K562 (cell line): ENCODE results near the gene BIRC3. TPM values are rescaled to one million over a fixed set of nuclear protein-coding genes. Genes with fewer than 3 reads are reported as not detected.
A peak's percentile ranks its signal among the peaks of the same experiment; 100 is the strongest.

Source experiments
- CBX3 ChIP-seq, 2 experiments: IDR thresholded peaks; 1 replicate in 1 of 2; 2 replicates in 1 of 2; pipeline ENCODE4 v1.6.1; 2012; ENCODE audit warnings: inconsistent platforms in 2 of 2, low read length in 2 of 2, borderline replicate concordance in 1 of 2, control low read depth in 1 of 2
- GATAD2A ChIP-seq: fragments of 450-650 bp; IDR thresholded peaks from 2 replicates; pipeline ENCODE4 v1.6.1; 2017
- KAT7 ChIP-seq: sonication (generic); formaldehyde crosslinking; IDR thresholded peaks from 2 replicates; pipeline ENCODE4 v1.8.0; 2022; ENCODE audit warnings: missing genetic modification reagents, mild to moderate bottlenecking, borderline replicate concordance
- KLF10 ChIP-seq: fragments of 250-450 bp; sonication (Bioruptor Pico); IDR thresholded peaks from 2 replicates; pipeline ENCODE4 v1.6.1; 2021; ENCODE audit warnings: matching md5 sums
- MAFG ChIP-seq: fragments of 450-650 bp; conservative IDR thresholded peaks from 2 replicates; pipeline ENCODE4 v1.6.1; 2016; ENCODE audit warnings: missing genetic modification characterization, missing compliant biosample characterization
- RAD51 ChIP-seq: fragments of 450-650 bp; IDR thresholded peaks from 2 replicates; pipeline ENCODE4 v1.7.1; 2016; ENCODE audit warnings: low read depth, mild to moderate bottlenecking, borderline replicate concordance
- RBM39 ChIP-seq: fragments of 200-400 bp; formaldehyde crosslinking; optimal IDR thresholded peaks from 2 replicates; pipeline ENCODE3; 2018; ENCODE audit warnings: low read depth, low read length
- RFX7 ChIP-seq: fragments of 250-450 bp; sonication (Bioruptor Pico); IDR thresholded peaks from 2 replicates; pipeline ENCODE4 v1.5.1; 2021; ENCODE audit warnings: mild to moderate bottlenecking
- SMAD2 ChIP-seq: fragments of 150-350 bp; IDR thresholded peaks from 2 replicates; pipeline ENCODE4 v1.6.1; 2014; ENCODE audit warnings: low read depth, mild to moderate bottlenecking, low read length
- SRSF7 ChIP-seq: fragments of 200-400 bp; formaldehyde crosslinking; optimal IDR thresholded peaks from 2 replicates; pipeline ENCODE3; 2017; ENCODE audit warnings: mild to moderate bottlenecking, low read depth, low read length
- SUPT5H ChIP-seq: fragments of 450-650 bp; IDR thresholded peaks from 2 replicates; pipeline ENCODE4 v1.6.1; 2016
- ZBTB17 ChIP-seq: fragments of 450-650 bp; formaldehyde crosslinking; IDR thresholded peaks from 2 replicates; pipeline ENCODE4 v1.4.0; 2020; ENCODE audit warnings: mild to moderate bottlenecking
- ZNF644 ChIP-seq: fragments of 200-800 bp; sonication (Bioruptor generic); IDR thresholded peaks from 2 replicates; pipeline ENCODE4 v1.6.1; 2016; ENCODE audit warnings: low read depth, missing genetic modification characterization, missing compliant biosample characterization
- polyA plus RNA-seq, 8 experiments: library from polyadenylated mRNA; depleted of rRNA in 4 of 8; stranded (reverse) in 5 of 8; unstranded in 3 of 8; fragments of >200 nt; fragmentation: Nextera tagmentation in 2 of 8; fragmentation: Illumina TruSeq in 1 of 8; extraction: Ambion mirVana in 2 of 8; extraction: Trizol in 1 of 8; gene quantifications; 2 replicates each; pipeline versions ENCODE4 v1.2.1 to v1.2.3, GENCODE V29; 2011 to 2014; ENCODE audit warnings: inconsistent platforms in 1 of 8, missing spikeins in 1 of 8
- total RNA-seq, 7 experiments: library from RNA; depleted of rRNA in 6 of 7; stranded (reverse); fragments of >200 nt in 6 of 7; fragmentation: Illumina TruSeq in 2 of 7; extraction: Trizol in 2 of 7; gene quantifications; 2 replicates each; pipeline versions ENCODE4 v1.2.1 to v1.2.3, GENCODE V29; 2011 to 2021; ENCODE audit warnings: low replicate concordance in 1 of 7
- TF ChIP-seq, protein P1 (sequence below): sonication (generic); formaldehyde crosslinking; IDR thresholded peaks from 2 replicates; pipeline ENCODE4 v1.8.1; 2023; ENCODE audit warnings: mild to moderate bottlenecking, missing genetic modification reagents
- TF ChIP-seq, protein P2 (sequence below): fragments of 250-450 bp; sonication (Bioruptor Pico); IDR thresholded peaks from 2 replicates; pipeline ENCODE4 v1.5.0; 2021; ENCODE audit warnings: mild to moderate bottlenecking, moderate library complexity
- TF ChIP-seq, protein P3 (sequence below): sonication (generic); formaldehyde crosslinking; IDR thresholded peaks from 2 replicates; pipeline ENCODE4 v1.8.1; 2023; ENCODE audit warnings: missing genetic modification reagents, mild to moderate bottlenecking, borderline replicate concordance
- TF ChIP-seq, protein P4 (sequence below): fragments of 250-450 bp; sonication (Bioruptor Pico); IDR thresholded peaks from 2 replicates; pipeline ENCODE4 v1.8.0; 2022; ENCODE audit warnings: moderate library complexity, mild to moderate bottlenecking, inconsistent platforms

BIRC3 gene
- total and polyA plus RNA-seq, 9 of the 15 experiments (the other 6 are each of a cell fraction or from before 2014, with no cell fraction given) = 0.08 to 0.42 (median 0.18) TPM

DNA sequence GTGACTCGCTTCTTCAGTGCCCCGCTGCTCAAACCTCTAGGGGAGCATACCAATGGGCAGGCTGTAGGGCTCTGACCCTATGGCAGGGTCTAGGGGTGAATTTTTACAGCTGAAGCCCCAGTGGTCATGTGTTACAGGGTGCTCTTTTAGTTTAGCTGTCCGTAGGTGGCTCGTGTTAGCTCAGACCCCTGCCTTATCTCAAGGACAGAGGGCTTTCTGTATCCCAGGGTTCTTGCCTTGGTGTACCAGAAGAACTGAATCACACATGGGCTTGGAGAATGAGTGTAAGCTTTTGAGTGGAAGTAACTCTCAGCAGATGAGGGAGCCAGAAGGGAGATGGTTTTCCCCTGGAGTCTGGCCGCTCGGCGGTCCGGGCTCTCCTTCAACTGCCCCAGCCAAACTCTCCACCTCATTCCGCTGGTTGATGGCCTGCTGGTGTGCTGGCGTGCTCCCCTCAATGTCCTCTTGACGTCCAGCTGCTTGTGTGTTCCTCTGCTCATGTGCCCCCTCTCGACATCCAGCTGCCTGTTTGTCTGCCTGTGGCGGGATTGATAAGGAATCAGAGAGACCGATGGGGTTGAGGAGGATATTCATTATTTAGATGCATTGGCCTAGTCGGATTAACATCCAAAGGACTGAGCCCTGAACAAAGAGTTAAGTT, 67.3 kb downstream of the BIRC3 start (continued):
- TF ChIP-seq, protein P1, sequence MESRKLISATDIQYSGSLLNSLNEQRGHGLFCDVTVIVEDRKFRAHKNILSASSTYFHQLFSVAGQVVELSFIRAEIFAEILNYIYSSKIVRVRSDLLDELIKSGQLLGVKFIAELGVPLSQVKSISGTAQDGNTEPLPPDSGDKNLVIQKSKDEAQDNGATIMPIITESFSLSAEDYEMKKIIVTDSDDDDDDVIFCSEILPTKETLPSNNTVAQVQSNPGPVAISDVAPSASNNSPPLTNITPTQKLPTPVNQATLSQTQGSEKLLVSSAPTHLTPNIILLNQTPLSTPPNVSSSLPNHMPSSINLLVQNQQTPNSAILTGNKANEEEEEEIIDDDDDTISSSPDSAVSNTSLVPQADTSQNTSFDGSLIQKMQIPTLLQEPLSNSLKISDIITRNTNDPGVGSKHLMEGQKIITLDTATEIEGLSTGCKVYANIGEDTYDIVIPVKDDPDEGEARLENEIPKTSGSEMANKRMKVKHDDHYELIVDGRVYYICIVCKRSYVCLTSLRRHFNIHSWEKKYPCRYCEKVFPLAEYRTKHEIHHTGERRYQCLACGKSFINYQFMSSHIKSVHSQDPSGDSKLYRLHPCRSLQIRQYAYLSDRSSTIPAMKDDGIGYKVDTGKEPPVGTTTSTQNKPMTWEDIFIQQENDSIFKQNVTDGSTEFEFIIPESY (CRISPR knock-in tag) = no peak
- TF ChIP-seq MAFG = no peak
- TF ChIP-seq, protein P2, sequence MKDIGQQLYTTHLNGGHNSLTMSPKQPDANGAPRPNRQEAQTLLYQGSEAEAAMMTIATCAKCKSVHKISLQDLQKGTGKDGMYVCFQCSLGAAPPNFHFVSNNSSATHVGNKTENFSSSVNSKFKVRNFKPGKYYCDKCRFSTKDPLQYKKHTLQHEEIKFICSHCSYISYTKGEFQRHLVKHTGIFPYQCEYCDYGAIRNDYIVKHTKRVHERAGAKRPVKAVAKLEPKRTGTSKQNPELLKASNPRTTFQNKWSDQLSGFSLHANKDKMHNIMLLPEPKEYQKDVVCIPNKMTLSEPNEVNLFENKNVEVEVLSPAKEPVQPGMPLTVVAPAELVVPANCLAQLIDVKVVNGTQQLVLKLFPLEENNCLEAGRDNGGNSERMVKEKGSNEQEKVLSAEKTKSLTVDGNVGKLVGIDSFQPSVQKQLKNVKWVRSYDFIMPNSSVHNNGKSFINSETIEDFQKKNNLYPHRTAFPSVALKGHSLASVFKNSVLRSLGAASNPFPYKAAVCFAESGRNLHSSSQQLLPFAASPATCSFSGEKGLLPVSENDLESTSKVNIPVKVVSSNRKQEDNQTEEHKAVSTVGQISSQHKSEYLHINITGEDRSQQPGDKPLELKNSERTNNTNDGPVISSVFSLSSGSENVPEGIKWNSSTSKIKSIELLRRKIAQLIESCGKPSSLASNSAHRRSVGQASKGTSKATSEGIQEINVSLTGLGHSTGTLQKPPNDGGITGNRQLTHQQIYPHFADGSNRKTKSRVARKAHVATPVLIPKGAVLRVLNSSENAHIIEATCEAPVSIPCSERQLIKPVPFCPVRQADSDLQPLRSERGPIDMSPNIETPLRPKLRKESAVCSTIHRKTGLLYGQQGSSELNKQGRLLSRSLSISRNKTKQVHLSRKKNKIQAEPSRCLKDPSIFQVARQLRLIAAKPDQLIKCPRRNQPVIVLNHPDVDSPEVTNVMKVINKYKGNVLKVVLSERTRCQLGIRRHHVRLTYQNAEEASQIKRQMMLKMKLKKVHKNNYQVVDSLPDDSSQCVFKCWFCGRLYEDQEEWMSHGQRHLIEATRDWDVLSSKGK = no peak
- no peak for TF ChIP-seq RFX7
- TF ChIP-seq RAD51 = no peak
- no peak for TF ChIP-seq SRSF7
- no peak for TF ChIP-seq SUPT5H
- TF ChIP-seq ZNF644 (tag) = no peak
- no peak for TF ChIP-seq RBM39
- TF ChIP-seq KAT7 (CRISPR knock-in tag) = 0 out of 2 replicates have a peak, but pooled peaks have one; percentile 42
- TF ChIP-seq CBX3 (IDR thresholded peaks at IDR 0.05; ENCODE audit: borderline replicate concordance in 1 of 2, low read length in 2 of 2) = 0 out of 3 replicates have a peak, but pooled peaks of 1 of the 2 experiments have one; percentile 19
- TF ChIP-seq ZBTB17 (CRISPR knock-in tag) = no peak
- TF ChIP-seq, protein P3, sequence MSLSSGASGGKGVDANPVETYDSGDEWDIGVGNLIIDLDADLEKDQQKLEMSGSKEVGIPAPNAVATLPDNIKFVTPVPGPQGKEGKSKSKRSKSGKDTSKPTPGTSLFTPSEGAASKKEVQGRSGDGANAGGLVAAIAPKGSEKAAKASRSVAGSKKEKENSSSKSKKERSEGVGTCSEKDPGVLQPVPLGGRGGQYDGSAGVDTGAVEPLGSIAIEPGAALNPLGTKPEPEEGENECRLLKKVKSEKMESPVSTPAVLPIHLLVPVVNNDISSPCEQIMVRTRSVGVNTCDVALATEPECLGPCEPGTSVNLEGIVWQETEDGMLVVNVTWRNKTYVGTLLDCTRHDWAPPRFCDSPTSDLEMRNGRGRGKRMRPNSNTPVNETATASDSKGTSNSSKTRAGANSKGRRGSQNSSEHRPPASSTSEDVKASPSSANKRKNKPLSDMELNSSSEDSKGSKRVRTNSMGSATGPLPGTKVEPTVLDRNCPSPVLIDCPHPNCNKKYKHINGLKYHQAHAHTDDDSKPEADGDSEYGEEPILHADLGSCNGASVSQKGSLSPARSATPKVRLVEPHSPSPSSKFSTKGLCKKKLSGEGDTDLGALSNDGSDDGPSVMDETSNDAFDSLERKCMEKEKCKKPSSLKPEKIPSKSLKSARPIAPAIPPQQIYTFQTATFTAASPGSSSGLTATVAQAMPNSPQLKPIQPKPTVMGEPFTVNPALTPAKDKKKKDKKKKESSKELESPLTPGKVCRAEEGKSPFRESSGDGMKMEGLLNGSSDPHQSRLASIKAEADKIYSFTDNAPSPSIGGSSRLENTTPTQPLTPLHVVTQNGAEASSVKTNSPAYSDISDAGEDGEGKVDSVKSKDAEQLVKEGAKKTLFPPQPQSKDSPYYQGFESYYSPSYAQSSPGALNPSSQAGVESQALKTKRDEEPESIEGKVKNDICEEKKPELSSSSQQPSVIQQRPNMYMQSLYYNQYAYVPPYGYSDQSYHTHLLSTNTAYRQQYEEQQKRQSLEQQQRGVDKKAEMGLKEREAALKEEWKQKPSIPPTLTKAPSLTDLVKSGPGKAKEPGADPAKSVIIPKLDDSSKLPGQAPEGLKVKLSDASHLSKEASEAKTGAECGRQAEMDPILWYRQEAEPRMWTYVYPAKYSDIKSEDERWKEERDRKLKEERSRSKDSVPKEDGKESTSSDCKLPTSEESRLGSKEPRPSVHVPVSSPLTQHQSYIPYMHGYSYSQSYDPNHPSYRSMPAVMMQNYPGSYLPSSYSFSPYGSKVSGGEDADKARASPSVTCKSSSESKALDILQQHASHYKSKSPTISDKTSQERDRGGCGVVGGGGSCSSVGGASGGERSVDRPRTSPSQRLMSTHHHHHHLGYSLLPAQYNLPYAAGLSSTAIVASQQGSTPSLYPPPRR (CRISPR knock-in tag) = no peak
- TF ChIP-seq KLF10 (CRISPR knock-in tag) = no peak
- TF ChIP-seq, protein P4, sequence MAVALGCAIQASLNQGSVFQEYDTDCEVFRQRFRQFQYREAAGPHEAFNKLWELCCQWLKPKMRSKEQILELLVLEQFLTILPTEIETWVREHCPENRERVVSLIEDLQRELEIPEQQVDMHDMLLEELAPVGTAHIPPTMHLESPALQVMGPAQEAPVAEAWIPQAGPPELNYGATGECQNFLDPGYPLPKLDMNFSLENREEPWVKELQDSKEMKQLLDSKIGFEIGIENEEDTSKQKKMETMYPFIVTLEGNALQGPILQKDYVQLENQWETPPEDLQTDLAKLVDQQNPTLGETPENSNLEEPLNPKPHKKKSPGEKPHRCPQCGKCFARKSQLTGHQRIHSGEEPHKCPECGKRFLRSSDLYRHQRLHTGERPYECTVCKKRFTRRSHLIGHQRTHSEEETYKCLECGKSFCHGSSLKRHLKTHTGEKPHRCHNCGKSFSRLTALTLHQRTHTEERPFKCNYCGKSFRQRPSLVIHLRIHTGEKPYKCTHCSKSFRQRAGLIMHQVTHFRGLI = no peak
- TF ChIP-seq SMAD2 = no peak
- TF ChIP-seq GATAD2A = no peak
